B cell (primary cell): Measurements from ENCODE around the gene IGF1R. TPM values are rescaled to one million over a fixed set of nuclear protein-coding genes. Genes with fewer than 3 reads are reported as not detected.

Experiments used
- ATAC-seq: fragments of 200-7000 bp; cut with Tn5 transposase; one replicate; pipeline ENCODE4 v1.10.0; 2021; ENCODE audit warnings: low read depth, mild to moderate bottlenecking, moderate number of reproducible peaks, moderate library complexity
- CTCF ChIA-PET: fragments of 350-600 bp; sonication (Branson Sonifier 250); formaldehyde crosslinking; loops from one replicate; lab custom pipeline; 2021; ENCODE audit warnings: antibody characterized with exemption, inconsistent platforms; lab: Charles Lee
- POLR2A ChIA-PET: fragments of 350-600 bp; sonication (Branson Sonifier 250); formaldehyde crosslinking; loops from one replicate; lab custom pipeline; 2021; ENCODE audit warnings: antibody characterized with exemption; lab: Charles Lee
- DNase-seq: peaks from one replicate; pipeline ENCODE4 v3.0.0; 2013
- H2AFZ ChIP-seq: 2 replicates; pipeline ENCODE4 v1.6.1; 2012; ENCODE audit warnings: mild to moderate bottlenecking, low read depth, low read length; ENCODE audit not compliant: insufficient read depth, poor library complexity, severe bottlenecking
- H3K27ac ChIP-seq, 2 donors: 1 replicate in 1 of 2; 2 replicates in 1 of 2; pipeline ENCODE4 v1.5.1; 2012 to 2013; ENCODE audit warnings: low read length in 2 of 2, mild to moderate bottlenecking in 2 of 2, moderate library complexity in 1 of 2
- H3K27me3 ChIP-seq, 4 experiments: fragments of 200-600 bp in 1 of 4; sonication (generic) in 1 of 4; replicated peaks in 1 of 4; 1 replicate in 2 of 4; 2 replicates in 2 of 4; pipeline versions ENCODE4 v1.6.1 to v1.7.0; 2013 to 2016; ENCODE audit warnings: low read length in 3 of 4, mild to moderate bottlenecking in 2 of 4, mixed read lengths in 1 of 4, moderate library complexity in 1 of 4; ENCODE audit not compliant: insufficient read depth in 4 of 4, control insufficient read depth in 3 of 4; ENCODE audit errors: control extremely low read depth in 1 of 4
- H3K36me3 ChIP-seq, 2 experiments: replicated peaks in 1 of 2; 1 replicate in 1 of 2; 2 replicates in 1 of 2; pipeline versions ENCODE4 v1.6.1 to v1.7.1; 2013; ENCODE audit warnings: low read length in 1 of 2; ENCODE audit not compliant: insufficient read depth in 2 of 2, control insufficient read depth in 1 of 2; ENCODE audit errors: control extremely low read depth in 1 of 2, extremely low read depth in 1 of 2
- H3K4me1 ChIP-seq, 2 donors: fragments of 200-600 bp in 1 of 2; sonication (generic) in 1 of 2; 1 replicate in 1 of 2; 2 replicates in 1 of 2; pipeline versions ENCODE4 v1.5.1 to v1.6.1; 2013 to 2017; ENCODE audit warnings: low read length in 2 of 2; ENCODE audit not compliant: control insufficient read depth in 2 of 2, insufficient read depth in 2 of 2
- H3K4me2 ChIP-seq: replicated peaks from 2 replicates; pipeline ENCODE3; 2012; ENCODE audit warnings: mild to moderate bottlenecking, low read depth, low read length; ENCODE audit not compliant: poor library complexity, severe bottlenecking
- H3K4me3 ChIP-seq, 5 experiments: fragments of 200-600 bp in 1 of 5; sonication (generic) in 1 of 5; 1 replicate in 3 of 5; 2 replicates in 2 of 5; pipeline versions ENCODE4 v1.5.1 to v1.7.0; 2011 to 2016; ENCODE audit warnings: low read length in 4 of 5, mild to moderate bottlenecking in 4 of 5, low read depth in 2 of 5, control low read depth in 1 of 5, moderate library complexity in 1 of 5; ENCODE audit not compliant: insufficient read depth in 1 of 5; ENCODE audit errors: control extremely low read depth in 1 of 5, extremely low read depth in 1 of 5
- H3K79me2 ChIP-seq: fragments of 200-600 bp; sonication (generic); one replicate; pipeline ENCODE4 v1.6.0; 2016; ENCODE audit warnings: low read length; ENCODE audit not compliant: control insufficient read depth, insufficient read depth
- H3K9ac ChIP-seq: fragments of 200-600 bp; sonication (generic); 2 replicates; pipeline ENCODE4 v1.6.1; 2017; ENCODE audit warnings: mild to moderate bottlenecking, low read length, moderate library complexity
- H3K9me3 ChIP-seq, 3 donors: one replicate each; pipeline versions ENCODE4 v1.6.1 to v1.7.1; 2013; ENCODE audit warnings: low read length in 2 of 3; ENCODE audit not compliant: control insufficient read depth in 2 of 3, insufficient read depth in 1 of 3; ENCODE audit errors: control extremely low read depth in 1 of 3
- H4K20me1 ChIP-seq: 2 replicates; pipeline ENCODE4 v1.6.0; 2012; ENCODE audit warnings: mild to moderate bottlenecking, low read length; ENCODE audit not compliant: insufficient read depth, control insufficient read depth, poor library complexity, severe bottlenecking
- H3K27ac Mint-ChIP-seq: one replicate; pipeline ENCODE4 v1.8.0; 2021; ENCODE audit warnings: mixed read lengths
- H3K27me3 Mint-ChIP-seq: one replicate; pipeline ENCODE4 v1.8.0; 2021; ENCODE audit warnings: mixed read lengths
- H3K4me1 Mint-ChIP-seq: one replicate; pipeline ENCODE4 v1.8.0; 2021; ENCODE audit warnings: mixed read lengths
- H3K4me3 Mint-ChIP-seq: one replicate; pipeline ENCODE4 v1.8.0; 2021; ENCODE audit warnings: mixed read lengths
- H3K9me3 Mint-ChIP-seq: one replicate; pipeline ENCODE4 v1.8.0; 2022; ENCODE audit warnings: mixed read lengths; ENCODE audit not compliant: insufficient read depth
- CTCF ChIP-seq: fragments of 200-600 bp; IDR thresholded peaks from one replicate; pipeline ENCODE4 v1.8.0; 2022; ENCODE audit warnings: antibody characterized with exemption, mild to moderate bottlenecking
- EZH2 ChIP-seq: IDR thresholded peaks from 2 replicates; pipeline ENCODE4 v1.6.1; 2012; ENCODE audit warnings: borderline replicate concordance, low read depth, mild to moderate bottlenecking, moderate library complexity, low read length; ENCODE audit not compliant: insufficient read depth, poor library complexity, severe bottlenecking
- WGBS: methylation state at CpG from one replicate; pipeline ENCODE4 v1.1.5; 2013; ENCODE audit warnings: missing lambda C conversion rate; ENCODE audit not compliant: insufficient coverage; 5-methylcytosine and 5-hydroxymethylcytosine counted together
- intact Hi-C: fragments of 100-400 bp; cut with micrococcal nuclease; formaldehyde crosslinking; loops from one replicate; pipeline ENCODE4 v1.10.0; 2022
- polyA plus RNA-seq: library from polyadenylated mRNA; depleted of rRNA; stranded (reverse); fragments of >200 nt; gene quantifications from 2 replicates; pipeline ENCODE4 v1.2.3, GENCODE V29; 2012
- total RNA-seq, 2 donors: library from RNA; stranded (reverse); fragments of 120-200 nt in 1 of 2; gene quantifications; 1 replicate in 1 of 2; 2 replicates in 1 of 2; pipeline versions ENCODE4 v1.2.3 to v1.2.4, GENCODE V29; 2013 to 2022

IGF1R gene
- total and polyA plus RNA-seq, 2 donors (not counting 1 experiment from before 2014, with no cell fraction given) = 5.4 to 23.1 TPM

GRCh38 chr15:98657721-98658120 lies 9.4 kb downstream of the IGF1R start:
- POLR2A ChIA-PET = no interaction called here

More at GRCh38 chr15:98657721-98658120, 9.4 kb downstream of the IGF1R start:
- Histone ChIP-seq H3K4me3 (no peak overlapping the region), H3K9ac (no peak overlapping the region), H4K20me1 (peaks cover 3% of the 10 kb centered on the region), H3K36me3 (no peaks in the 10 kb centered on the region), H3K4me2 (no peak overlapping the region), H3K27me3 (peaks cover 0 to 6% (median 0%) of the 10 kb centered on the region in 4 experiments), H3K4me1 (no peaks in the 10 kb centered on the region), H3K9me3 (no peaks in the 10 kb centered on the region), H2AFZ (no peak overlapping the region), H3K27ac (no peak overlapping the region), H3K79me2 (peaks cover 10% of the 10 kb centered on the region)
- DNase-seq = no peak
- WGBS = 94% methylated on average over 4 of the region's 4 CpGs
- H3K27ac Mint-ChIP-seq = no peak overlapping the region
- intact Hi-C loops = loop anchor here (5.0 to 10.0 kb wide), 2 partner anchors 345 to 417 kb away; no protein-coding TSS in a partner anchor
- no peak for ATAC-seq
- TF ChIP-seq EZH2 (no peak), CTCF (no peak)
- H3K4me3 Mint-ChIP-seq = no peak overlapping the region
- H3K9me3 Mint-ChIP-seq = no peaks in the 10 kb centered on the region
- H3K4me1 Mint-ChIP-seq = peaks cover 5% of the 10 kb centered on the region
- CTCF ChIA-PET = interaction anchor here (0.5 to 8.2 kb wide), 6 partner anchors 11 to 728 kb away, joined by 3 to 107 read pairs (median 5); no protein-coding TSS in a partner anchor
- H3K27me3 Mint-ChIP-seq = peaks cover 39% of the 10 kb centered on the region
